Epithelial cell of prostate (primary cell): ENCODE data around the gene ISL1.

Experiments
- DNase-seq: peaks from one replicate; pipeline ENCODE4 v3.0.0-alpha.2; 2011; ENCODE audit warnings: low read depth, low spot score
- H3K27ac ChIP-seq: fragments of 450-650 bp; 2 replicates; pipeline ENCODE4 v1.5.1; 2017; ENCODE audit warnings: mild to moderate bottlenecking

The ISL1 gene

GRCh38 chr5:51386916-51387883 is 4.0 kb downstream of the ISL1 start:
- no peak for DNase-seq
- H3K27ac ChIP-seq, result peak overlapping the region; percentile 35

DNA sequence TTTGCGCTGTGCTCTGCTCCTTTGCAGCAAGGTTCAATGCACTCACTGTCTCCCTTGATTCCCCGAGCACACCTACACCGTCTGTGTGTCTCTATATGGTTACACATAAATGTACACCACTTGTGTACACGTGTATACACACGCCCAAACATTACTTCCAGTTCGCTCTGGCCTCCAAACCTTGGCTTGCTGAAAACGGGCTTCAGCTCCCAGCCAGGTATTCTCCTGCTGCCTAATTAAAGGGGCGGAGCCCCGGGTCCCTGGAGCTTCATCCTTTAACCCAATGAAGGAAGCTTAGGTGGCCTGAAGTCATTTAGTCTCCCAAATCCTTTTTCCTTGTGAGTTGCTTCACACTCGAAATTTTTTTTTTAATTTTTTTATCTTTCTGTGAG is 4.6 kb downstream of the ISL1 start:
- no peak overlapping the region for H3K27ac ChIP-seq
- DNase-seq, result no peak

- no peak for DNase-seq
- H3K27ac ChIP-seq, result no peak overlapping the region
Measured at GRCh38 chr5:51388488-51389287, 5.4 kb downstream of the ISL1 start.

GRCh38 chr5:51389288-51389576 is 6.0 kb downstream of the ISL1 start:
- no peak for DNase-seq
- no peak overlapping the region for H3K27ac ChIP-seq

DNA sequence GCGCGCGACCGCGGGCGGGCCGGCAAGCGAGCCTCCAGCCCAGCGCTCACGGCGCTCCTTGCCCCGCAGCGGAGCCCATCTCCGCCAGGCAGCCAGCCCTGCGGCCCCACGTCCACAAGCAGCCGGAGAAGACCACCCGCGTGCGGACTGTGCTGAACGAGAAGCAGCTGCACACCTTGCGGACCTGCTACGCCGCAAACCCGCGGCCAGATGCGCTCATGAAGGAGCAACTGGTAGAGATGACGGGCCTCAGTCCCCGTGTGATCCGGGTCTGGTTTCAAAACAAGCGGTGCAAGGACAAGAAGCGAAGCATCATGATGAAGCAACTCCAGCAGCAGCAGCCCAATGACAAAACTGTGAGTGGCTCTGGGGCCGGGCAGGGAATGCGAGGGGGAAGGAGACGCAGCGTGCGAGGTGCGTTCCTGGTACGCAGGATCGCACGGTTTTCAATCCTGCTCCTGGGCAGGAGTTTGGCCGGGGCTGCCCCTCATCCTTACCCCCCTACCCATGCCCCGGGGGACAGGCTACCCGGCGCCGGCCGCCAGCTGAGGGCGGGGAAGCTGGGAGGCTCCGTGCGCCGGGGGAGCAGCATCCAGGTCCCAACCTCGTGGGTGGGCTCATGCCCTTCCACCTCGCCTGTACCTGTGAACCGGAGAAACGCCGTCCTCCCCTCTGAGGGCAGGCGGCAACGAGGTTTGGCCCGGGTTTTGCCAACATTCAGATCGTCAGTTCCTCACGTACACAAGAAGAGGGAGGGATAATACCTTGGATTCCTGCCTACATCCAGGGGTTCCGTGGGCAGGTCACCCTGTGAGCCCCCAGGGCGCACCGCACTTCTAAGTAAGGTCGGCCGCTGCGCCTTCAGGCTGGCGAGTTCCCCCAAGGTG is 6.6 kb downstream of the ISL1 start:
- DNase-seq, result no peak

DNA sequence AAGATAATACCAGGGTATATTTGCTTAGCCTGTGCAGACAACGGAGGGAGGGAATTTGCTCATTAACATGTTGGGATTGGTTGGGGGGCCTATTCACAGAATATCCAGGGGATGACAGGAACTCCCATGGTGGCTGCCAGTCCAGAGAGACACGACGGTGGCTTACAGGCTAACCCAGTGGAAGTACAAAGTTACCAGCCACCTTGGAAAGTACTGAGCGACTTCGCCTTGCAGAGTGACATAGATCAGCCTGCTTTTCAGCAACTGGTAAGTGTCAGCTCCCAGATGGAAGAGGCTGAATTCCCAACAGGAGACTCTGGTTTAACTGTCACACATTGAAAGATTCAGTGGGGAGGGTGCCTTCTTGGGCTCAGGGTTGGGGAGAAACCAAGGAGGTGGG is 7.9 kb downstream of the ISL1 start:
- no peak for DNase-seq
- H3K27ac ChIP-seq, result no peak overlapping the region

More for the DNA sequence above, 6.6 kb downstream of the ISL1 start:
- no peak overlapping the region for H3K27ac ChIP-seq

DNA sequence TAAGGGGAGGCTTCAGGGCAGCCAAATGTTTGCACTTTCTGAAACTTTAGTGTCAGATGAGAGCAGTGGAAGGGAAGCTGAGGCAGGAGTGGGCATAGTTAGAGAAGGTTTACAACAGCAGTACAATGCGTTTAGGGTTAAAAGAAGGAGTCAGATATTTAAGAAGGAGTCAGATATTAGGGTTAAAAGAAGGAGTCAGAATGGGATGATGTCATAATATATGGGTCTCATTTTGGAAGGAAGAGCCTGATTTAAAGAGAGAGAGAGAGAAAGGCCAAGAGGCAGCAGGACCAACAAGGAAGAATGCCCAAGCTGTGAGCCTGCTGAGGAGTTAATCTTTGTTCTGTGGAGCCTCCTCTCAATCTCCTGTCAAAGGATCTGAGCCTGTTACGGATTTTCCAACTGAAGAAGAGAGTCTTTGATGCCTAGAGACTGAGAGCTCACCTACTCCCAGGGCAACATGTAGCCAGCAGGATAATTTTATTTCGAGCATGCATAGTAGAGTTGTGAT is 9.5 kb downstream of the ISL1 start:
- no peak overlapping the region for H3K27ac ChIP-seq
- no peak for DNase-seq

- no peak for DNase-seq
- H3K27ac ChIP-seq, result no peak overlapping the region
Measured at GRCh38 chr5:51394609-51395008, 11.4 kb downstream of the ISL1 start.

DNA sequence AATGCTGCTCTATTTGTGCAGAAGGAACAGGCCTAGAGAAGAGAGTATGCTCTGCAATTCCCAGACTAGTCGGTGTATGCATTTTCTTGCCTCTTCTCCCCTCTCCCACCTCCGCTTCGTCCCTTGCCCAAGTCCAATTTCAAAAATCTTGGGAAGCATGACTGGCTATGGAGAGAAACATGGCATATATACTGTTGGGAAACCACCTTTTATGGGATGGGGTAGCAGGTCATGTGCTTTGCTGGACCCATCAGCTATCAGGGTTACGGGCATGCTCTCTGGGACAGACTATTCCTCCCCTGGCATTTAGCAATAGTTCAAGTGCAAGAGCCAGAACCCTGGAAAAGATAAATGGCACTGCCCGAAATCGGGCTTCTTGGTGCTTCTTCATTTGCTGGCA is 12.0 kb downstream of the ISL1 start:
- DNase-seq, result no peak
- no peak overlapping the region for H3K27ac ChIP-seq

DNA sequence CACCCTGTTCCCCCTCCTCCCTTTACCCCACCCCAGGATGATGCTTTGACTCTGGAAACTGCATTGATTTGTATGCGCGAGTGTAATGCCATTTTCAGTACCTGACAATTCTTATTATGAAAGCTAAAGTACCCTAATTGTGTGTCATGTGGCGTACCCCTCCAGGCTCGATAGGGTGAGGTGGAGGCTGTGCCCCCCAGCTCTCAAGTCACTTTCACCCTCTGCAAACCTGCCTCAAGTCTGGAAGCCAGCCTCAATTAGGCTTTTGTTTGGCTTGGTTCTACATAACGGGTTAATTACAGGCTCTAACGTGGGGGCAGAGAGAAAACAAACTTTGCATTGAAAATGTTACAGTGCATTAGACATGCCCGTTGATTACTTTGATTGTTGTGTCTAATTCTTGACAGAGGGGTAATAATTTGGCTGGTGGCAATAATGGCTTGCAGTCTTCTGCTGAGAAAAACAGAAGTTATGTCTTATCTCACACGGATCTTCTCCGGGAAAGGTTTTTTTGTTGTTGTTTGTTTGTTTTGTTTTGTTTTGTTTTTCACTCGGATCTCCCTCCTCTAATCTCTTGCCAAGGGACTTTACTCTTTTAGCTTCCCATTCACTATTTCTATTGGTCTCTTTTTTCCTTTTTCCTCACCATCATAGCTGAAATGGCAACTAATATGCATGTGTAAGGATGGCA is 12.6 kb downstream of the ISL1 start:
- no peak for DNase-seq
- H3K27ac ChIP-seq, result no peak overlapping the region

GRCh38 chr5:51396797-51397196 is 13.5 kb downstream of the ISL1 start:
- DNase-seq, result no peak
- H3K27ac ChIP-seq, result no peak overlapping the region

DNA sequence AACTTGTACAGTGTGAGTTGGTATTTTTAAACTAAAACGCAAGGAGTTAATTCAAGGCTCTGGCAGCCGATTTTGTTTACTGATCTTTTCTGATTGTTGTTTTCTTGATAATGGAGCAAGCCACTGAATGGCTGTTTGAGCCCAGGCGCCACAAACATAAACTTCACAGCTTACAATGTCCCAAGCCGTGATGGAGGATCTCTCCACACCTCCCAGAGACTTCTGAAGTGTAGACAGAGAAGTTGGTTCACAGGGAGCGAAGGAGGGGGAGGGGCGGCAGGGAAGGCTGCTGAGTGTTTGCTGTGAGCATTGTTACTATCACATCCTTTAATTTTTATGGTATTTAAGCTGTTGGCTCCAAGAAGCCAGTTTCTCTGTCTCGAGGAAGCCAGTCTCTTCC is 14.7 kb downstream of the ISL1 start:
- DNase-seq, result no peak
- no peak overlapping the region for H3K27ac ChIP-seq

GRCh38 chr5:51398875-51399642 is 15.8 kb downstream of the ISL1 start:
- H3K27ac ChIP-seq, result no peak overlapping the region
- no peak for DNase-seq

DNA sequence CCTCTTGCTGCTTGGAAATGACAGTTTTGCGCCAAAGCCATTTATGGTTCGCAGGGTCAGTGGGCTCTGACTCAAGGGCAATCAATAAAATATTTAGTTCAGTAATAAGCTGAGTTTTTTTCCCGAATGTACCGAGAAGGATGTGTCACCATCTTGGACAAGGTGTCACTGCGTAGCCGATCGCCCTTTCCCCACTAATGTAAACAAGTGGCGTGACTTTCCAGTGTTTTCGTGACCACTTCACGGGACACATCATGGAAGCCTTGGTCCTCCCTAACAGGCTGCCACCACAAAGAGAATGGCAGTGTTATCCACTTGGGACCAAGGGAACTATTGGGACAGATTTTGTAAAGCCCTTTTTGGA is 16.4 kb downstream of the ISL1 start:
- H3K27ac ChIP-seq, result no peak overlapping the region
- DNase-seq, result no peak

DNA sequence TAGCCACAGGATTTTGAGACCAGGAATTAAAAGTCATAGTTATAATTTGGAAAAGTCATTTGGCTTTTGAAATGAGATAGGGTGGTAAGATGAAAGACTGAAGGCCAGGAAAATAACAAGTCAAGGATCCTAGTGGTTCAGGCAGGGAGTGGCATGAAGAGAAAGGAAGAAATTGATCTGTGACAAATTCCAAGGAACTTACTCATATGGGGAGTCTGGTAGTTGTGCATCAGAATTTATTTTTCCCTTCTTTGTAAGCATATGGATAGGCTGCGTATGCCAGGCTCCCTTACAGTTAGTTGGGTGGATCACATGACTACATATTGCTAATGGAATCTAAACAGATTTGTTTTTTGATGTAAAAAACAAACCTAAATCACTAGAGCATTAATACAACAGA is 21.0 kb downstream of the ISL1 start:
- no peak overlapping the region for H3K27ac ChIP-seq
- DNase-seq, result no peak

DNA sequence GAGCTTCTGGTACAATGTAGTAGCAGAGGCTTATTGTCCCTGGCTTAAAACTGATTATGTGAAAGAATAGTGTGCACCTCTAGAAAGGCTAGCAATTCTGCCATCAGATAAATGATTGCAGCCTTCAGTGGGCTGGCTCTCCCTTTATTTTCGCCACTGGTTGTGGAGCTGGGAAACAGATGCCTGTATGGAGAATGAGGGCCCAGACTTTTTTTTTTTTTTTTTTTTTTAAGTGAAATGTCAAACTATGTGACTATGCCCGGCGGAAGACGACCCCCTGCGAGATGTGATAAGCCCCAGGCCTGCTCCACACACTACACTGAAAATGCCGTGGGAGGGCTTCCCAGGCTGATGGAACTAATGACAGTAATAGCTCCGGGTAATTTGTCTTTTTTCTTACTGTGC is 28.7 kb downstream of the ISL1 start:
- H3K27ac ChIP-seq, result no peak overlapping the region
- no peak for DNase-seq

GRCh38 chr5:51414516-51414915 is 31.3 kb downstream of the ISL1 start:
- H3K27ac ChIP-seq, result no peak overlapping the region
- DNase-seq, result peak; percentile 34

DNA sequence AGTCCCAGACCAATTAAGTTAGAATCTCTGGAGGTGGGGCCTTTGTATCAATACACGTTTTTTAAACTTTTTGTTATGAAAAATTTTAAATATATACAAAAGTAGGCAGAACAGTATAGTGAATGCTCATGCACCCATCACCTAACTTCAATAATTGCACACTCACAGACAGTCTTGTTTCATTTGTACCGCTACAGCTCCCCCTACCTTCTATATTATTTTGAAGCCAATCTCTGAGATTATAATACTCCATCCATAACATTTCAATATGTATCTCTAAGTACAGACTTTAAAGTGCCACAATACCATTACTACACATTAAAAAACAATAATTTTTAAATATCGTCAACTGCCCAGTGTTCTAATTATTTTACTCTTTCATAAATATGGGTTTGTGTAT is 32.9 kb downstream of the ISL1 start:
- DNase-seq, result no peak
- no peak overlapping the region for H3K27ac ChIP-seq

DNA sequence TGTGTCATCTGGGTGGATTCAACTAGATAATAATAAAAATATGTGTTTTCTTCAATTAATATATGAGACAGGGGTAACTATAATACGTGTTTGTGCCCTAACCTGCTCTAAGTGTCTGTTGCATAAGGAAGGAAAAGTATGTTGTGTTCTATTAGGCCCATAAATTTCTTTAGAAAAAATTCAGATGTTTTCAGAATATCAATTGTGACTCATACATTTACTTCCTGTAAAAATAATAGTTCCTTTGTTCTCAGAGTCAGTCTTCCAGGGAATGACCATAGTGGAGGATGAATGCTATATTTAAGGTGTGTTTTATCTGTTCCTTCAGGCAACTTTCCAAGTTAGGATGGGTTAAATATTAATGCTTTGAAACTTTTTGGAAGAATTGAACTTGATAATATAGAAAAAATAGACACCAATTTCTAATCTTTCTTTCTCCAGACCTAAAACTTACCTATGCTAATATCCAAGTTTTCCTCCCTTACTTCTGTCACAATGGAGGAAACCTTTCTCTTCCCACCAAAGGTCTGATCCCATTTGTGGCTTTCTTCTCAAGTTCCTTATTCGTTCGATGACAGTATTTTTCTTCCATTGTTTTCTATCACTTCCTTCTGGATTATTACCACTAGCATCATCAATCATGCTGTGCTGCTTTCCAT is 49.9 kb downstream of the ISL1 start:
- DNase-seq, result peak; percentile 5
- H3K27ac ChIP-seq, result peak overlapping the region; percentile 26
